22Rv1 (cell line): ENCODE results near the gene TTLL4.

ENCODE experiments used
- H3K27ac ChIP-seq: fragments of 450-650 bp; 2 replicates; pipeline ENCODE4 v1.5.1; 2017
- ZFX ChIP-seq: fragments of 450-650 bp; IDR thresholded peaks from 2 replicates; pipeline ENCODE4 v1.6.1; 2017; ENCODE audit warnings: antibody characterized with exemption, borderline replicate concordance
- TF ChIP-seq, protein P1 (sequence below): fragments of 450-650 bp; IDR thresholded peaks from 2 replicates; pipeline ENCODE4 v1.5.1; 2017; ENCODE audit warnings: mild to moderate bottlenecking

TTLL4 gene

DNA sequence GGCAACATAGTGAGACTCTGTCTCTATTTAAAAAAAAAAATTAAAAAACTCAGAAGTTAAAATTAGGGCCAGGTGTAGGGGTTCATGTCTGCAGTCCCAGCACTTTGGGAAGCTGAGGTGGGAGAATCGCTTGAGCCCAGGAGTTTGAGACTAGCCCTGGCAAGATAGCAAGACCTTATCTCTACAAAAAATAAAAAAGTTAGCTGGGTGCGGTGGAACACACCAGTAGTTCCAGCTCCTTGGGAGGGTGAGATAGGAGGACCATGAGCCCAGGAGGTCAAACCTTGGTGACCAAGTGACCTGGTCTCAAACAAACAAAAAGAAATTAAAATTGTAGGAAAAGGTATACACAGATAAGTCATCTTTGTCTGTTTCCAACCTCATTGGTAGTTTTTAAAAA is 11.3 kb downstream of the TTLL4 start:
- H3K27ac ChIP-seq: no peak overlapping the region
- no peak for TF ChIP-seq ZFX
- TF ChIP-seq, protein P1, sequence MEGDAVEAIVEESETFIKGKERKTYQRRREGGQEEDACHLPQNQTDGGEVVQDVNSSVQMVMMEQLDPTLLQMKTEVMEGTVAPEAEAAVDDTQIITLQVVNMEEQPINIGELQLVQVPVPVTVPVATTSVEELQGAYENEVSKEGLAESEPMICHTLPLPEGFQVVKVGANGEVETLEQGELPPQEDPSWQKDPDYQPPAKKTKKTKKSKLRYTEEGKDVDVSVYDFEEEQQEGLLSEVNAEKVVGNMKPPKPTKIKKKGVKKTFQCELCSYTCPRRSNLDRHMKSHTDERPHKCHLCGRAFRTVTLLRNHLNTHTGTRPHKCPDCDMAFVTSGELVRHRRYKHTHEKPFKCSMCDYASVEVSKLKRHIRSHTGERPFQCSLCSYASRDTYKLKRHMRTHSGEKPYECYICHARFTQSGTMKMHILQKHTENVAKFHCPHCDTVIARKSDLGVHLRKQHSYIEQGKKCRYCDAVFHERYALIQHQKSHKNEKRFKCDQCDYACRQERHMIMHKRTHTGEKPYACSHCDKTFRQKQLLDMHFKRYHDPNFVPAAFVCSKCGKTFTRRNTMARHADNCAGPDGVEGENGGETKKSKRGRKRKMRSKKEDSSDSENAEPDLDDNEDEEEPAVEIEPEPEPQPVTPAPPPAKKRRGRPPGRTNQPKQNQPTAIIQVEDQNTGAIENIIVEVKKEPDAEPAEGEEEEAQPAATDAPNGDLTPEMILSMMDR: no peak

DNA sequence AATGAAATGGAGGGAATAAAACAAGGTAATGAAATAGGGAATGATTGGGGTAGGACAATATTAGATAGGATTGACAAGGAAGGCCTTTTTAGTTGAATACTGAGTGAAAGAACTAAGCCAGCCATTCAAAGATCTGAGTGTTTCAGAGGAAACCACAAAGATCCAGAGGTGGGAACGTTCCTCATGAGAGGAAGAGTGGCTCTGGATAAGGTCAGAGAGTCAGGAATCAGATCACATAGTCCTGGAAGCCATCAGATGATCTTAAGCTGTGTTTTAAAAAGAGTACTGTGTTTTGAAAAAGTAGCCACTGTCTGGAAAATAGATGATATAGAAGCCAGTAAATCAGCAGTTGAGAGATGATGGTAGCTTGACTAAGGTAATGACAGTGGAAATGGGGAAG is 11.8 kb downstream of the TTLL4 start:
- H3K27ac ChIP-seq: no peak overlapping the region
- no peak for TF ChIP-seq ZFX
- TF ChIP-seq, protein P1: no peak

DNA sequence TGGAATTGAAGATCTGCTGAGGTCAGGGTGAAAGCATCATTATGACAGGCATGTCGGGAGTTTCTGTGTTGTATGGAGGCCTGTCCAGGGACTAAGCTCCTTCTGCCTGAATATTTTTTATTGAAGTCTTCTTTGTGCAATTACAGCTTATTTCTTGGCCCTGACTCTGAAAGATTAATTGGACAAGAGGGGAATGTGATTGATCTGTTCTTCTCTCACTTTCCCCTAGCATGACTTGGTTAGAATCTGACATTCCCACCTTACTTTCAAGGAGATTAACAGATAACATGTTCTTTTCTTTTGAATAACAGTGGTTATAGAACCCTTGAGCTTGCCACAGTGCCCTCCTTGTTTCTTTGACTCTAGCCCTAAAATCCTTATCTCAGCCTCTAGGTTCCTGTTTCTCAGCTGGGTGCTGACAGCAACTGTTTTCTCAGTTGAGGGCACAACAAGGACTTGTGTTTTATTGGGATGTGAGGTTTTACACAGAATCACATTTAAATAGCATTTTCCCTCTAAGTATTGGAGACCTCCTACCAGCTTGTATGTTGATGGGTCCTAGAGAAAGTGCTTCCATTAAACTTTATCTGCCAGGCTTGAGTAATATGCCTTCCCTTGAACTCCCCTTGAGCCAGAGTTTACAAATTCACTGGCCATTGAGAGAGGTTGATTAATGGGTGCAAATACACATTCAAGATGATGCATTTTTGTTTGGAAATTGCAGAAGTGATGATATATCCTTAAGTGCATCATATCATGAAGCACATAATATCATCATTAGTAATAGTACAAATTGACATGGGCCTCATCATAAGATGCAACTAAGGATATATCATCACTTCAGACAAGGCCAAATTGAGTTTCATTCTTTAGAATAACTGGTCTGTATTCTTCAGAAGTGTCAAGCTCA is 12.5 kb downstream of the TTLL4 start:
- no peak overlapping the region for H3K27ac ChIP-seq
- no peak for TF ChIP-seq ZFX
- TF ChIP-seq, protein P1: no peak

DNA sequence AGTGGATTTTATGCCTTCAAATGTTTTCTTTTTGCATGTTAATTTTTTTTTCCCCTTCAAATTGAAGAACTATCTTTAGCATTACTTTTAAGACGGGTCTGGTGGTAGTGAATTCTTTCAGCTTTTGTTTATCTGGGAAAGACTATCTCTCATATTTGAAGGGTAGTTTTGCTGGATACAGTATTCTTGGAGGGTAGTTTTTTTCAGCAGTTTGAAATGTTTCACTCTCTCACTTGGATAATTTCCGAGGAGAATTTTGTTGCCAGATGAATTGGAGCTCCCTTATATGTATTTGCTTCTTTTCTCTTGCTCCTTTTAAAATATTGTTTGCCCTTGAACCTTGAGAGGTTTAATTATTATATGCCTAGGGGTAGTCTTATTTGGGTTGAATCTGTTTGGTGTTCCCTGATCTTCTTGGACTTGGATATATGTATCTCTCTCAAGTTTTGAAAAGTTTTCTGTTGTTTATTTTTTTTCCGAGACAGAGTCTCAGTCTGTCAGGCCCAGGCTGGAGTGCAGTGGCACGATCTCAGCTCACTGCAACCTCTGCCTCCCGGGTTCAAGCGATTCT is 15.5 kb downstream of the TTLL4 start:
- no peak overlapping the region for H3K27ac ChIP-seq
- no peak for TF ChIP-seq ZFX
- TF ChIP-seq, protein P1: no peak

DNA sequence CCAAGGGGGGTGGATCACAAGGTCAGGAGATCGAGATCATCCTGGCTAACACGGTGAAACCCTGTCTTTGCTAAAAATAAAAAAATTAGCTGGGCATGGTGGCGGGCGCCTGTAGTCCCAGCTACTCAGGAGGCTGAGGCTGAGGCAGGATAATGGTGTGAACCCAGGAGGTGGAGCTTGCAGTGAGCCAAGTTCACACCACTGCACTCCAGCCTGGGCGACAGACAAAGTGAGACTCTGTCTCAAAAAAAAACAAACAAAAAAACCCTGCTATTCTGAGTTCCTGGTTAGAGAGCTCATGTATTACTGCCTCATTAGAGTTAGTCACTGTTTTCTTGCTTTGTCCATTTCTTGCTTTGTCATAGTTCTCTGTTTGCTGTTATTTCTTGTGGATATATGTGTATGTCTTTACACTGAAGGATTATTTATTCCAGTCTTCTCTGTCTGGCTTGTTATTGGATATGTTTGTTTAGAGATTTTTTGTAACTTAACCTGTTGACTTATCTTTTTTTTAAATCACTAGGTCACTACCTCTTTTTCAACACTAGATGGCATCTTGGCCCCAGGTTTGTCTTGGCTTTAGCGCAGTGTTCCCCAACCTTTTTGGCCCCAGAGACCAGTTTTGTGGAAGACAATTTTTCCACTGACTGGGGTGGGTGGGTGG is 17.0 kb downstream of the TTLL4 start:
- TF ChIP-seq ZFX: no peak
- TF ChIP-seq, protein P1: peak; percentile 32
- no peak overlapping the region for H3K27ac ChIP-seq

DNA sequence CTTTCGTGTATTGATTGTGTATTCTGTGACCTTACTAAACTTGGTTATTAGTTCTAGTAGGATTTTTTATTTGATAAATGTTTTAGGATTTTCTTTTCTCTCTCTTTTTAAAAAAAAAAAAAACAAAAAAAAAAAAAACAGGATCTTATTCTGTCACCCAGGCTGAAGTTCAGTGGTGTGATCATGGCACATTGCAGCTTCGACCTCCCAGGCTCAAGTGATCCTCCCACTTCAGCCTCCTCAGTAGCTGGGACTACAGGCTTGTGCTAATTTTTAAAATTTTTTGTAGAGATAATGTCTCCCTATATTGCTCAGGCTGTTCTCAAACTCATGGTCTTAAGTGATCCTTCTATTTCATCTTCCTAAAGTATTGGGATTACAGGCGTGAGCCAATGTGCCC is 19.0 kb downstream of the TTLL4 start:
- TF ChIP-seq ZFX: no peak
- H3K27ac ChIP-seq: no peak overlapping the region

DNA sequence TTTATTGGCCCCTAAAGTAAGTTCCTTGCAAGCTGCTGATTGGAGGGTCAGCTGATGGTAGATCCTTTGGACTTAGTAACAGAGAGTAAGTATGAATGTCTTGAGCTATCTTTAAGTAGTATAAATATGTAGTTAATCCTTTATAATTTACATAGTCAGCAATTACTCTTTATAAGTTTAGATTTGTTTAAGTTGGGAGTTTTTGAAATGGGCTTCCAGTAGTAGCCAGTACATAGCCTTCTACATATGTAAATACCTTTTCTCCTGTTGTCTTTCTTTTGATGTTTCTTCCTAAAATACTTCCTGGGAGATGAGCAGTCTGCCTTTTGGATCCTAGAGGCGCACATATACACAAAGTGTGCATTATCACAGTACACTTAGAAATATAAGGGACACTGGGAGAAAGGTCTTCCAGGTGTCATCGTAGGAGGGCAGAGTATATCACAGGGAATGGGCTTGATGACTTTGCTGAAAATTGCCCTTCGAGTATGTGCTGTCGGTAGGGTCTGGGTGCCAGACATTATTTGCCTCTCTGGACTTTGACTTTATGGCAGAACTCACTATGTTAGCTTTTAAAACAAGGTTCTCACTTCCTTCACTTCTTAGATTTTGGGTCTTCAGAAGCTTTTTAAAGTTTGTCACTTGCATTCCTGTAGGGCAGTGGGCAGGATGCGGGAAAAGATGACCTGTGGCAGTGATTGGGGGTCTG is 21.6 kb downstream of the TTLL4 start:
- H3K27ac ChIP-seq: no peak overlapping the region

More for the DNA sequence above, 21.6 kb downstream of the TTLL4 start:
- TF ChIP-seq, protein P1: no peak
- TF ChIP-seq ZFX: no peak
